Duodenal mucosa (tissue), 2 donors: ENCODE measurements around the gene ZNF532.

Experiments used
- H3K27ac ChIP-seq: one replicate; pipeline ENCODE4 v1.7.0; 2013; ENCODE audit warnings: low read depth, low read length
- H3K27me3 ChIP-seq, 2 donors: one replicate each; pipeline ENCODE4 v1.7.0; 2013; ENCODE audit warnings: low read length in 2 of 2, control low read depth in 1 of 2; ENCODE audit not compliant: insufficient read depth in 2 of 2, control insufficient read depth in 1 of 2
- H3K36me3 ChIP-seq, 2 donors: one replicate each; pipeline ENCODE4 v1.7.0; 2013; ENCODE audit warnings: low read length in 2 of 2, control low read depth in 1 of 2; ENCODE audit not compliant: insufficient read depth in 2 of 2, control insufficient read depth in 1 of 2
- H3K4me1 ChIP-seq, 2 donors: one replicate each; pipeline ENCODE4 v1.7.0; 2013; ENCODE audit warnings: low read length in 2 of 2, control low read depth in 1 of 2; ENCODE audit not compliant: insufficient read depth in 2 of 2, control insufficient read depth in 1 of 2
- H3K4me3 ChIP-seq, 2 donors: one replicate each; pipeline ENCODE4 v1.7.0; 2013; ENCODE audit warnings: low read length in 2 of 2, low read depth in 1 of 2
- H3K9ac ChIP-seq, 2 donors: one replicate each; pipeline ENCODE4 v1.7.0; 2013; ENCODE audit warnings: low read length in 2 of 2, low read depth in 1 of 2
- H3K9me3 ChIP-seq, 2 donors: one replicate each; pipeline ENCODE4 v1.7.0; 2013; ENCODE audit warnings: low read length in 2 of 2, control low read depth in 1 of 2; ENCODE audit not compliant: control insufficient read depth in 1 of 2

ZNF532 gene

GRCh38 chr18:58934933-58935577 is 70.4 kb downstream of the ZNF532 start:
- Histone ChIP-seq H3K4me3 (no peak overlapping the region), H3K27me3 (no peaks in the 10 kb centered on the region), H3K36me3 (no peaks in the 10 kb centered on the region), H3K9me3 (no peaks in the 10 kb centered on the region), H3K4me1 (no peaks in the 10 kb centered on the region), H3K9ac (no peak overlapping the region), H3K27ac (no peak overlapping the region)

GRCh38 chr18:58937071-58937886 is 72.6 kb downstream of the ZNF532 start:
- H3K36me3 ChIP-seq = peaks cover 0 to 6% of the 10 kb centered on the region in 2 donors
- H3K4me1 ChIP-seq = no peaks in the 10 kb centered on the region
- no peak overlapping the region for H3K4me3 ChIP-seq
- no peaks in the 10 kb centered on the region for H3K27me3 ChIP-seq
- H3K9me3 ChIP-seq = no peaks in the 10 kb centered on the region
- no peak overlapping the region for H3K27ac ChIP-seq
- no peak overlapping the region for H3K9ac ChIP-seq

- H3K27me3 ChIP-seq = no peaks in the 10 kb centered on the region
- no peaks in the 10 kb centered on the region for H3K9me3 ChIP-seq
- H3K27ac ChIP-seq = no peak overlapping the region
- no peak overlapping the region for H3K4me3 ChIP-seq
- no peak overlapping the region for H3K9ac ChIP-seq
- H3K36me3 ChIP-seq = peaks cover 0 to 6% of the 10 kb centered on the region in 2 donors
- no peaks in the 10 kb centered on the region for H3K4me1 ChIP-seq
These were observed 73.2 kb downstream of the ZNF532 start for GRCh38 chr18:58937887-58938267.

GRCh38 chr18:58941426-58942099 is 76.9 kb downstream of the ZNF532 start:
- Histone ChIP-seq H3K4me3 (no peak overlapping the region), H3K9me3 (no peaks in the 10 kb centered on the region), H3K27ac (no peak overlapping the region), H3K27me3 (no peaks in the 10 kb centered on the region), H3K9ac (no peak overlapping the region), H3K36me3 (peaks cover 0 to 6% of the 10 kb centered on the region in 2 donors), H3K4me1 (no peaks in the 10 kb centered on the region)

- Histone ChIP-seq H3K4me3 (no peak overlapping the region), H3K4me1 (no peaks in the 10 kb centered on the region), H3K9ac (no peak overlapping the region), H3K36me3 (peaks cover 0 to 6% of the 10 kb centered on the region in 2 donors), H3K9me3 (no peaks in the 10 kb centered on the region), H3K27me3 (no peaks in the 10 kb centered on the region), H3K27ac (no peak overlapping the region)
These were observed 79.2 kb downstream of the ZNF532 start for GRCh38 chr18:58943896-58944295.

GRCh38 chr18:58947136-58947732 is 82.6 kb downstream of the ZNF532 start:
- no peak overlapping the region for H3K9ac ChIP-seq
- no peaks in the 10 kb centered on the region for H3K36me3 ChIP-seq
- H3K9me3 ChIP-seq = no peaks in the 10 kb centered on the region
- H3K27me3 ChIP-seq = no peaks in the 10 kb centered on the region
- no peak overlapping the region for H3K27ac ChIP-seq
- H3K4me1 ChIP-seq = no peaks in the 10 kb centered on the region
- no peak overlapping the region for H3K4me3 ChIP-seq

- H3K4me1 ChIP-seq = peaks cover 0 to 4% of the 10 kb centered on the region in 2 donors
- no peak overlapping the region for H3K9ac ChIP-seq
- H3K27me3 ChIP-seq = no peaks in the 10 kb centered on the region
- no peak overlapping the region for H3K4me3 ChIP-seq
- no peaks in the 10 kb centered on the region for H3K9me3 ChIP-seq
- no peak overlapping the region for H3K27ac ChIP-seq
- no peaks in the 10 kb centered on the region for H3K36me3 ChIP-seq
These were observed 84.4 kb downstream of the ZNF532 start for GRCh38 chr18:58949031-58949430.

GRCh38 chr18:58951986-58952702 is 87.5 kb downstream of the ZNF532 start:
- no peaks in the 10 kb centered on the region for H3K36me3 ChIP-seq
- H3K27me3 ChIP-seq = no peaks in the 10 kb centered on the region
- no peak overlapping the region for H3K4me3 ChIP-seq
- H3K27ac ChIP-seq = no peak overlapping the region
- no peaks in the 10 kb centered on the region for H3K9me3 ChIP-seq
- H3K9ac ChIP-seq = no peak overlapping the region
- H3K4me1 ChIP-seq = peaks cover 0 to 4% of the 10 kb centered on the region in 2 donors

GRCh38 chr18:58952858-58953257 is 88.2 kb downstream of the ZNF532 start:
- H3K4me3 ChIP-seq = no peak overlapping the region
- H3K9ac ChIP-seq = no peak overlapping the region
- H3K27me3 ChIP-seq = no peaks in the 10 kb centered on the region
- H3K4me1 ChIP-seq = peaks cover 0 to 4% of the 10 kb centered on the region in 2 donors
- no peaks in the 10 kb centered on the region for H3K36me3 ChIP-seq
- H3K27ac ChIP-seq = no peak overlapping the region
- no peaks in the 10 kb centered on the region for H3K9me3 ChIP-seq
